Right cardiac atrium (tissue), 5 donors: ENCODE results near the gene ELK4. TPM values are rescaled to one million over a fixed set of nuclear protein-coding genes. Genes with fewer than 3 reads are reported as not detected.

Experiments used
- ATAC-seq, 2 donors: fragments of 200-7000 bp; cut with Tn5 transposase; one replicate each; pipeline versions ENCODE4 v1.8.0 to v1.9.1; 2020; ENCODE audit warnings: moderate library complexity in 2 of 2, mild to moderate bottlenecking in 1 of 2
- DNase-seq, 3 donors: peaks; one replicate each; pipeline ENCODE4 v3.0.0-alpha.2; 2020
- H3K27ac ChIP-seq: one replicate; pipeline ENCODE4 v1.5.1; 2013; ENCODE audit warnings: mild to moderate bottlenecking, low read length, control low read depth, moderate library complexity
- H3K27me3 ChIP-seq: one replicate; pipeline ENCODE4 v1.6.1; 2013; ENCODE audit not compliant: control insufficient read depth, insufficient read depth
- H3K4me1 ChIP-seq: one replicate; pipeline ENCODE4 v1.6.1; 2013; ENCODE audit warnings: low read length; ENCODE audit not compliant: control insufficient read depth, insufficient read depth
- H3K4me3 ChIP-seq: one replicate; pipeline ENCODE4 v1.5.1; 2013; ENCODE audit warnings: low read length, control low read depth
- H3K9me3 ChIP-seq: one replicate; pipeline ENCODE4 v1.6.1; 2013; ENCODE audit warnings: low read length; ENCODE audit not compliant: control insufficient read depth
- WGBS: extraction: QIAGEN DNeasy Blood & Tissue Kit; methylation state at CpG from one replicate; pipeline ENCODE4 v1.1.7; 2013; 5-methylcytosine and 5-hydroxymethylcytosine counted together
- intact Hi-C, 4 donors: fragments of 100-400 bp; cut with DNase I; formaldehyde crosslinking; loops; one replicate each; pipeline versions ENCODE4 v1.11.0 to v1.14.0; 2022 to 2023
- polyA plus RNA-seq: library from polyadenylated mRNA; stranded (reverse); fragments of 200-250 nt; gene quantifications from one replicate; pipeline ENCODE4 v1.2.3, GENCODE V29; 2013
- total RNA-seq, 4 donors: library from RNA; stranded (reverse); fragmentation: NEBNext Ultra II Directional; extraction: Animal tissue kit (Norgen Biotek cat#: 25700); gene quantifications; one replicate each; pipeline ENCODE4 v1.2.1, GENCODE V29; 2021
- donor health status: healthy with polysubstance abuse.
- donor health status: DM: no; HTN: yes; CAD: no.
- donor health status: DM: no; HTN: no; CAD: no.
- donor health status: DM: no; HTN: yes; CAD: no; lungs with severe emphysema.
- donor health status: DM: yes; HTN: yes; CAD: no.

The ELK4 gene
- total and polyA plus RNA-seq, 5 donors, result 6.3 to 45.0 (median 42.3) TPM

DNA sequence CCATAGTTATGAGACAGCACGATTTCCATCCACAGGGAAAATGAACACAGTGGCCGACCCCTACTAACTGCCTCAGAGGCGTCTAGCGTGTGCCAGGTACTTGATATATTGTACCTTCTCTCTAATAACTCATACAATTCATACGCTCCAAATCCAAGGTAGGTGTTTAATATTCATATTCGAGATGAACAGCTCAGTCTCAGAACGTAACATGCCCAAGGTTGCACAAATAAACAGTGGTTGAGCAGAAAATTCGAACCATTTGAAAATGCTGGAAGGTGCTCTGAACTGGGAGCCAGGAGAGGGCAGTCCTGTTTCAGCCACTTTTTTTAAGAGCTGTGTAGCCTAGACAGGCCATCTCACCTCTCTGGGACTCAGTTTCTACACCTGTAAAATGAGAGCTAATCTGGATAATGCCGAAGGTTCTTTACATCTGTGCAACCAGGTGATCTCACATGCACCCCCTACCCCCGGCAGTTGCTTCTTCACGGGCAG lies 40.6 kb upstream of the ELK4 start:
- intact Hi-C loops, result no loop called here

DNA sequence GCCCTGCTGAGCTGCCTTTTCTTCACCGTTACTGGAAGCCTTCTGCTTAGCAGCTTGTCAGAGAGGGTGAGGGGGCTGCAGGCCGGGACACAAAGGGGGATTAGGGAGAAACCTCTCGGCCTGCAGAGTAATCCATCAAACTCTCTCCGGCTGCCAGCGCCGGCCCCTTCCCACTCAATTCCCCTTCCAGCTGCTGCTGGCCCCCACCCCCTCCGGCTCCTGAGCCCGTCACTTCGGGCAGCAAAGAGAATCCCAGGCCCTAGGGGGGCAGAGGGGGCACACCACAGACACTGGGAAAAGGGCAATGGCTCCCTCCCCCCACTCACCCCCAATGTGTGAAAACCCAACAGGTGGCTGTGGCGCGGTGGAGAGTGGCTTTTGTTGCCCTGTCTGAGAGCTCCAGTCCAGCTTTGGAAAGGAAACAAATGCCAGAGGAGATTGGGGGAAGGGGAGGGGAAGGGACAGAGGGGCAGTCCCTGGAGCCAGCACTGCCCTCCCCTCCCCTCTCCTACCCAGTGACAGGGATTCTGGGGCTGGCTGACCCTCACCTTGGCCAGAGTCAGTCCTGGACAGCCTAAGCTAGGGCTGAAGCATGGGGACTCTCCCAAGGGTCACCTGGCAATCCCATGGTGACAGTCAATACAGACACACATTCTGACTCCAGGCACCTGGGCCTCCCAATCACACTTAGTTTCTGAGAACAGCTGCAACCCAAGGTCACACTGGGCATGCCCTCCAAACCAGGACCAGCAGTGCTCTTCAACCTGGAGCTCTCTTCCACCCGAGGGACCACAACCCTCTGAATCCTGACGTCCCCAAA lies 39.0 kb upstream of the ELK4 start:
- peaks cover 7% of the 10 kb centered on the region for H3K4me1 ChIP-seq
- no peaks in the 10 kb centered on the region for H3K9me3 ChIP-seq
- ATAC-seq (peak in 1 of 2 donors; percentile 11), DNase-seq (no peak)
- H3K27ac ChIP-seq, result no peak overlapping the region
- H3K27me3 ChIP-seq, result no peaks in the 10 kb centered on the region
- 84% methylated on average over 13 of the region's 13 CpGs for WGBS
- H3K4me3 ChIP-seq, result no peak overlapping the region
- intact Hi-C loops, result no loop called here

More for the DNA sequence above, 40.6 kb upstream of the ELK4 start:
- H3K9me3 ChIP-seq, result no peaks in the 10 kb centered on the region
- no peaks in the 10 kb centered on the region for H3K27me3 ChIP-seq
- no peak overlapping the region for H3K27ac ChIP-seq
- DNase-seq (no peak), ATAC-seq (no peak)
- peaks cover 7% of the 10 kb centered on the region for H3K4me1 ChIP-seq
- WGBS, result 86% methylated on average over 11 of the region's 11 CpGs
- no peak overlapping the region for H3K4me3 ChIP-seq

DNA sequence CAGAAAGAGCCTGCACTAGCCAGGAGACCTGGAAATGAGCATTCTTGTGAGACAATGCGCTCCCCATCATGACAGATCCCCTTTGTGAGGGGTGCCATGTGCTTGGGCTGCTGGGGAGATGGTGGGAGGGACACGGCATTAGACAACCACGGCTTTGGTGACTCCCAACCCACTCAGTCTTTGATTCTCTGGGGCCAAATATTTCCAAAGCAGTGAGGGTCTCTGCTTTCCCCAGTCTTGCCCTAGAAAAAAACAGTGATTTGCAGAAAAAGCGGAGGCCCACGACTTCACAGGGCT lies 38.3 kb upstream of the ELK4 start:
- no peaks in the 10 kb centered on the region for H3K9me3 ChIP-seq
- DNase-seq, result no peak
- peaks cover 7% of the 10 kb centered on the region for H3K4me1 ChIP-seq
- intact Hi-C loops, result no loop called here
- H3K27ac ChIP-seq, result no peak overlapping the region
- H3K4me3 ChIP-seq, result no peak overlapping the region
- H3K27me3 ChIP-seq, result no peaks in the 10 kb centered on the region
- 78% methylated on average over 5 of the region's 5 CpGs for WGBS
- no peak for ATAC-seq

DNA sequence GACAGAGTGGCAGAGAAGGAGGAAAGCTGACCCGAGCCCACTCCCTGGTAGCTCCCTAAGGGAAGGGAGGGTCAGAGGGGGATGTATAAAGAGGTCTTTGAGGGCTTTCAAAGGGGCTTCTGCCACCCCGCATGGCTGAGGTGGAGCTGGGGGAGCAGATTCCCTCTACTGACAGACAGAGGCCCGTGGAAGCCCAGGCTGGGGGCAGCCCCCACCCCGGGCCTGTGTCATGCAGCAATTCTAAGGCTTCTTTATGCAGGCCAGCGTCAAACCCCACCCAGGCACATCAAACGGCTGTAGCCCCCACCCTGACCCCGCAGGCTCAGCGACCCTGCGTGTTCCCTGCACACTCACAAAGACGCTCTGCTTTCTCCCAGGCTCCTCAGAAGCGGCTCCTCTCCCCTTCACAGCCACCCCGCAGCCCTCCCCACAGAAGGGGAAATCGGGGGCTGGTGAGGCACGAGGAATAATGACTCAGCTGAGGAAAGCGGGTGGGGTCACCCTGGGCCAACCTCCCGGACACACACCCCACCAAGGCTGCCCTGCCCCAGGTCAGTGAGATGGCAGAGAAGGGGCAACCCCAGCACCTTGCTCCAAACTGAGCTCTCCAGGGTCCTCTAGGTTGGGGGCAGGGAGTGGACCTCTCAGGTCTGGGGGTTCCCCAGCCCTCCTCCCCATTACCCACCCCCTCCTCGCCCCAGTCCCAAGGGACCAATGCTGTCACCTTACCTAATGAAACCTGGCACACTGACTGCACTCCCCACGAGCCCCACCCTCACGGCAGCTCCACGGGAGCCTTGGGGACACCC lies 37.7 kb upstream of the ELK4 start:
- peak in 1 of 3 donors; percentile 65 for DNase-seq
- H3K27ac ChIP-seq, result no peak overlapping the region
- H3K9me3 ChIP-seq, result no peaks in the 10 kb centered on the region
- intact Hi-C loops, result no loop called here
- 63% methylated on average over 20 of the region's 20 CpGs for WGBS
- H3K27me3 ChIP-seq, result no peaks in the 10 kb centered on the region
- peaks cover 7% of the 10 kb centered on the region for H3K4me1 ChIP-seq
- H3K4me3 ChIP-seq, result no peak overlapping the region
- peak; percentile 3 to 33 for ATAC-seq

DNA sequence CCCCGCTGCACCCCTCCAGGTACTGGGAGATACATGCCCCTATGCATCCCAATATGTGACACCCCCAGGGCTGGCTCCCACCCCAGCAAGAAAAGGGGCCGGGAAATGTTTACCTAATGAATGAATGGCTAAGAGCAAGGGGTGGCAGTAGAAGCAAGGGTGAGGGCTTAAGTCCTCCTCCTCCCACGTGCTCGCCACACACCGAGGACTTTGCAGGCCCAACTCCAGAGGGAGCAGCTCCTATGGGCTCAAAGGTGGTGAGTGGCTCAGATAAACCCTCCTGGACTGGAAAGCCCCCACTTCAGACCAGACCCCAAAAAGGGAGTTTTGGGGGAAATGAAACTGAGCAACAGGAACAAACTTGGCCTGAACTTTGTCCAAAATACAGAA lies 37.1 kb upstream of the ELK4 start:
- Histone ChIP-seq H3K27me3 (no peaks in the 10 kb centered on the region), H3K27ac (no peak overlapping the region), H3K4me3 (no peak overlapping the region), H3K4me1 (peaks cover 7% of the 10 kb centered on the region), H3K9me3 (no peaks in the 10 kb centered on the region)
- intact Hi-C loops, result no loop called here
- DNase-seq (no peak), ATAC-seq (no peak)
- WGBS, result 70% methylated on average over 5 of the region's 5 CpGs

DNA sequence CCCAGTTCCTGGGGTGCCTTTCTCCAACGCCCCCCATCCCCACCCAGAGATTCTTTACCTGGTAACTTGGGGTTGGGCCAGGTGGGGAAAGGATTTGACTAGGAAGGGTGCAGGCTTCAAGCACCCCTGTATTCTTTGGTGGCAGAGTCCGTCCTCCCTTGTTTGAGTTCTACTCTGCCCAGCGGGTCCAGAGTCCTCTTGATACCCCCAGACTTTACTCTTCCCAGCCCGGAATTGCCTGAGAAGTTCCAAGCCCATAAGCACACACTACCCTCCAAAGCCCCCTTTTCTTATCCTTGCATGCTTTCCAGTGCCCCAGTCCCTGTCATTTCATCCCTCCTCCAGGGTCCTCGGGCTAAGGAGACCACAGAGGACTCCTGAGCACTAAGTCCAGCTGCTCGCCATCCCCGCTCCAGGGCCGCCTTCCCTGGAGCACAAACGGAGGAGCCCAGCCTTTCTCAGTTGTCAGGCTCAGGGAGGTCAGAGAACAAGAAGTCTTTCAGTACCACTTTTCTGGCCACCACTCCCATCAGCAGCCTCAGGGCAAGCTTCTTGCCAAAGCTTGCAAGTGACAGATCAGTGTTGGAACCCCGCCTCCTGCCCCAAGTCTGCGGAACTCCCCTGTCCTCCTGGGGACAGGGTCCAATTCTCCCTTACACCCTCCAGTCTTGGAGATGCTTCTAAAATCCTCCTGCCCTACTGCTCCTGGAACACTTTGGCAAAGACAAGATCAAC lies 36.3 kb upstream of the ELK4 start:
- Histone ChIP-seq H3K4me3 (no peak overlapping the region), H3K27me3 (no peaks in the 10 kb centered on the region), H3K27ac (no peak overlapping the region), H3K4me1 (peaks cover 7% of the 10 kb centered on the region), H3K9me3 (no peaks in the 10 kb centered on the region)
- DNase-seq (peak; percentile 37 to 72 (median 67)), ATAC-seq (peak; percentile 14 to 22)
- 74% methylated on average over 11 of the region's 11 CpGs for WGBS
- intact Hi-C loops, result no loop called here

DNA sequence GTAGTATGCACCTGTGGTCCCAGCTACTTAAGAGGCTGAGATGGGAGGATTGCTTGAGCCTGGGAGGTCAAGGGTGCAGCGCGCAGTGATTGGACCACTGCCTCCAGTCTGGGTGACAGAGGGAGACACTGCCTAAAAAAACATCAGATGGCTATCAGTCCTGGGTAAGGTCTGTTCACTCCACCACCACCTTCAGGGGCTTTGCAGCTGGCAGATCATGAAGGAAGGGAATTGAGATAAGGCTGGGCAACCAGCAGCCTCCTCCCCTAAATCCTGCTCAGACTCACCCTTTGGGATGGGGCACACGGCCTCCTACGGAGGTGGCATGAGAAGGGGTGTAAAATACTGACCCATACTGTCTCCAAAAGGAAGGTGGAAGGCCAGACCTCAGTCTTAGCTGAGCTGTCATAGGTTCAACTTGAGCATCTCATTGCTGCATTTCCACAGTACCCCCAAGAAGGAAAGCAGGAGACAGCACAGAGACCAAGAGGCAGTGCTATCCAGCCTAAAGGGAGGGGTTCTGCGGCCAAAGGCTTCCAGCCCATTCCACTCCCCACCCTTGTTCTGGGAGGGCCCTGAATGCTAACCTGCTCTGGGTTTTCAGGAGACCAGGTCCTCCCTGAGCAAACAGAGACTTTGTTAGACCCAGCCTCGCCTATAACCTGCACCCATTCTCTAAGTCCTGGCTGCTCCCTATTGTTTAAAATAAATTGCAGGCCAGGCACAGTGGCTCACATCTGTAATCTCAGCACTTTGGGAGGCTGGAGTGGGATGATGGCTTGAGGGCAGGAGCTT lies 34.8 kb upstream of the ELK4 start:
- H3K4me1 ChIP-seq, result peaks cover 7% of the 10 kb centered on the region
- intact Hi-C loops, result no loop called here
- 91% methylated on average over 6 of the region's 6 CpGs for WGBS

DNA sequence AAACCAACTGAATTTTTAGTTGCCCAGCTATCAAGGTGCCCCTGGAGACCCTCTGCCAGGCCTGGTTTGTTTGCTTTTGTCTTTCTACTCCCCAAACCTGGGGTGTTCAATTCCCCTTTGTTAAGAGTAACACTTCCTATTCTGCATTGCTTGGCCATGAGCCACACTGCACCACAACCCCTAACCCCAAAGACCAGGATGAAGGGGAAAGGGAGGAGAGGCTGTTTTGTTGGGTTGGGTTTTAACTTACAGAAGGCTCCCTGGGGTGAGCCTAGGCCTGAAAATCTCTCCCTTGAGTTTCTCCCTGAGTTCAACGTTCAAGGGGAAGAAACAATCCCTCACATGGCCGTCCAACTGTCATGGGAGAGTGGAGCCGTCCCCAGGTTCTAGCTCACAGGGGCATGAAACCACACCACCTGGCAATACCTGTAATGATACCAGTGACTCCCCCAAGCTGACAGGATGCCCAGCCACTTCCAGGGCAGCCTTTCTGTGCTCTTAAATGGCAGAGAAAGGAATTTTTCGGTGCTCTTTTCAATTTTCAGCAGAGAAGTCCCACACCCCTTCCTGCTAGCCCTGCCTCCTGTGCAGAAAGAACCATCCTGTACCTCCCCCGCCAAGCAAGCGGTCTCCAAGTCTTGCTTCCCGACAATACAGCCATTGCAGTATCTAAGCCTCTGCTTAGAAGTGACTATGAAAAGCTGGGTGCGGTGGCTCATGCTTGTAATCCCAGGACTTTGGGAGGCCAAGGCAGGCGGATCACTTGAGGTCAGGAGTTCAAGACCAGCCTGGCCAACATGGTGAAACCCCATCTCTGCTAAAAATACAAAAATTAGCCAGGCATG lies 33.6 kb upstream of the ELK4 start:
- Histone ChIP-seq H3K27me3 (no peaks in the 10 kb centered on the region), H3K9me3 (no peaks in the 10 kb centered on the region), H3K4me1 (peaks cover 3% of the 10 kb centered on the region), H3K4me3 (no peak overlapping the region), H3K27ac (no peak overlapping the region)
- 72% methylated on average over 9 of the region's 9 CpGs for WGBS
- DNase-seq (peak in 1 of 3 donors; percentile 30), ATAC-seq (no peak)
- intact Hi-C loops, result no loop called here

More for the DNA sequence above, 34.8 kb upstream of the ELK4 start:
- Histone ChIP-seq H3K4me3 (no peak overlapping the region), H3K27me3 (no peaks in the 10 kb centered on the region), H3K9me3 (no peaks in the 10 kb centered on the region), H3K27ac (no peak overlapping the region)
- ATAC-seq, result no peak
- peak in 1 of 3 donors; percentile 6 for DNase-seq

DNA sequence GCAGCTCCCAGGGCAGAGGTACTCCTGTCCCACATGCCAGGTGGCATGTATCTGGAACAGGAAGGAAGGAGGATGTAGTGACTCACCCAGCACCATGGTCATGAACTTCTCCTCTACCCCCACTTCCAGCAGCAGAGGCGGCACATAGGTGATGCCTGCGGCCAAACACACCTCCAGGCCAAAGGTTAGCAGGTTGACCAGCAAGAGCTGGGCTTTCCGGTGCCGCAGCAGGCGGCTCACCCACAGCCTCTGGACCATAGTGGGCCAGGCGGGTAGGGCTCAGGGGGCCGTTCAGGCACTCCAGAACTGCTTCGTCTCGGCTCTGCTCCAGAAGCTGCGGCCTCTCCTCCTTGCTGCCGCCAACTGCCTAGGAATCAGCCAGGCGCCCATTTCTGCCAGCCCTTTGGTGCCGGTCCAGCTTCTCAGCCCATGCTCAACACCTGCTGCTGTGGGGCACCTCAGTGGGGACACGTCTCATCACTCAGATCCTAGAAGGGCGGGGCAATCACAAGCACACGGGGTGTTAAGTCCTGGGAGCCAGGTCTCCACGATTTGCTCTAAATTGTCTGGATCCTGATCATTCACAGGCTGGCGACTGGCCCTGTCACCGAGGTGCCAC lies 32.7 kb upstream of the ELK4 start:
- Histone ChIP-seq H3K4me1 (peaks cover 7% of the 10 kb centered on the region), H3K27me3 (no peaks in the 10 kb centered on the region), H3K27ac (no peak overlapping the region), H3K9me3 (no peaks in the 10 kb centered on the region), H3K4me3 (no peak overlapping the region)
- intact Hi-C loops, result loop anchor here in 2 of 4 donors (5.0 kb wide), 2 partner anchors 43 to 48 kb away; no protein-coding TSS in a partner anchor
- DNase-seq (peak in 1 of 3 donors; percentile 47), ATAC-seq (no peak)
- WGBS, result 71% methylated on average over 19 of the region's 19 CpGs
